ENCODE data around the gene LPCAT1.

GRCh38 chr5:1542781-1543180, 19.0 kb upstream of the LPCAT1 start:
- TF ChIP-seq CTCF (IDR thresholded peaks at IDR 0.05), result no peak
- TF ChIP-seq POLR2A (IDR thresholded peaks at IDR 0.05), result no peak

Measured in Peyer's patch (tissue), 4 donors.